ENCODE measurements around the gene MBNL2.

The MBNL2 gene

DNA sequence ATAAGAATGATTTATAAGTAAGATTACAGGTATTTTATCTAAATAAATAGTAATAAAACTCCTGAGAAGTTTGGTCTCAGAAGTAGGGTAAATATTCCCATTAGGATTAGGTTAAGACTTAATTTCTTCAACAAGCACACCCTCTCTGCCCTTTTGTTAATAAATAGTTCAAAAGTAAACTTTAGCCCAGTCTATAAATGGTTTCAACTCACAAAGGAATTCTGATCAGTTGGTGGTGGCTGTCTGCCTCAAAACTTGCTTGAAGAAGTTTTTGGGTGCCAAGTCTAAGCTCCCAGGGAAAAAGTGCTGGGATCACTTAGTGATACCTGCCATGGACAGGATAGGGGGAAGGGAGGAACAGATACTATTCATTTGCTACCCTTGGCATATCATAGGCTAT lies 22.9 kb downstream of the MBNL2 start:
- Mint-ChIP-seq H3K36me3 (ENCODE audit: low read depth) (peaks cover 4% of the 10 kb centered on the region), H3K27me3 (ENCODE audit: low read depth) (no peaks in the 10 kb centered on the region), H3K4me3 (no peak overlapping the region), H3K9me3 (no peaks in the 10 kb centered on the region), H3K27ac (peak overlapping the region; percentile 44 to 85 (median 77)), H3K4me1 (peaks cover 50% of the 10 kb centered on the region)
- TF ChIP-seq, protein P1, sequence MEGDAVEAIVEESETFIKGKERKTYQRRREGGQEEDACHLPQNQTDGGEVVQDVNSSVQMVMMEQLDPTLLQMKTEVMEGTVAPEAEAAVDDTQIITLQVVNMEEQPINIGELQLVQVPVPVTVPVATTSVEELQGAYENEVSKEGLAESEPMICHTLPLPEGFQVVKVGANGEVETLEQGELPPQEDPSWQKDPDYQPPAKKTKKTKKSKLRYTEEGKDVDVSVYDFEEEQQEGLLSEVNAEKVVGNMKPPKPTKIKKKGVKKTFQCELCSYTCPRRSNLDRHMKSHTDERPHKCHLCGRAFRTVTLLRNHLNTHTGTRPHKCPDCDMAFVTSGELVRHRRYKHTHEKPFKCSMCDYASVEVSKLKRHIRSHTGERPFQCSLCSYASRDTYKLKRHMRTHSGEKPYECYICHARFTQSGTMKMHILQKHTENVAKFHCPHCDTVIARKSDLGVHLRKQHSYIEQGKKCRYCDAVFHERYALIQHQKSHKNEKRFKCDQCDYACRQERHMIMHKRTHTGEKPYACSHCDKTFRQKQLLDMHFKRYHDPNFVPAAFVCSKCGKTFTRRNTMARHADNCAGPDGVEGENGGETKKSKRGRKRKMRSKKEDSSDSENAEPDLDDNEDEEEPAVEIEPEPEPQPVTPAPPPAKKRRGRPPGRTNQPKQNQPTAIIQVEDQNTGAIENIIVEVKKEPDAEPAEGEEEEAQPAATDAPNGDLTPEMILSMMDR (IDR thresholded peaks at IDR 0.05; ENCODE audit: unreplicated experiment in 3 of 3) = no peak

GRCh38 chr13:97246596-97247158 lies 24.5 kb downstream of the MBNL2 start:
- H3K27me3 Mint-ChIP-seq (ENCODE audit: low read depth) = no peaks in the 10 kb centered on the region
- TF ChIP-seq, protein P1 (IDR thresholded peaks at IDR 0.05; ENCODE audit: unreplicated experiment in 3 of 3) = no peak
- H3K27ac Mint-ChIP-seq = peak overlapping the region; percentile 77 to 86 (median 80)
- H3K9me3 Mint-ChIP-seq = no peaks in the 10 kb centered on the region
- peaks cover 55% of the 10 kb centered on the region for H3K4me1 Mint-ChIP-seq
- no peaks in the 10 kb centered on the region for H3K36me3 Mint-ChIP-seq (ENCODE audit: low read depth)
- H3K4me3 Mint-ChIP-seq = peak overlapping the region in 1 of 3 experiments; percentile 23

DNA sequence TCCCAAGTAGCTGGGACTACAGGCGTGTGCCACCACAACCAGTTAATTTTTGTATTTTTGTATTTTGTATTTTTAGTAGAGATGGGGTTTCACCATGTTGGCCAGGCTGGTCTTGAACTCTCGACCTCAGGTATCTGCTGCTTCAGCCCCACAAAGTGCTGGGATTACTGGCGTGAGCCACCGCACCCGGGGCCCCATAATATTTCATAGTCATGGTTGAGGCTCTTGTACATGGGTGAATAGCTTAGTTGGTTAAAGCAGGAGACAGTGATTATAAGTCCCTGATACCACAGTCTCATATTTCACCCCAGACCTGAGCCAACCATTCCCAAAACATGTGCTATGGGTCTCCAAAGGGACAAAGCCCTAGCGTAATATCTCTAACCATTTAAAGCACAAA lies 26.1 kb downstream of the MBNL2 start:
- Mint-ChIP-seq H3K36me3 (ENCODE audit: low read depth) (no peaks in the 10 kb centered on the region), H3K27me3 (ENCODE audit: low read depth) (no peaks in the 10 kb centered on the region), H3K4me1 (peaks cover 50% of the 10 kb centered on the region), H3K4me3 (no peak overlapping the region), H3K9me3 (no peaks in the 10 kb centered on the region), H3K27ac (no peak overlapping the region)
- TF ChIP-seq, protein P1 (IDR thresholded peaks at IDR 0.05; ENCODE audit: unreplicated experiment in 3 of 3) = no peak

DNA sequence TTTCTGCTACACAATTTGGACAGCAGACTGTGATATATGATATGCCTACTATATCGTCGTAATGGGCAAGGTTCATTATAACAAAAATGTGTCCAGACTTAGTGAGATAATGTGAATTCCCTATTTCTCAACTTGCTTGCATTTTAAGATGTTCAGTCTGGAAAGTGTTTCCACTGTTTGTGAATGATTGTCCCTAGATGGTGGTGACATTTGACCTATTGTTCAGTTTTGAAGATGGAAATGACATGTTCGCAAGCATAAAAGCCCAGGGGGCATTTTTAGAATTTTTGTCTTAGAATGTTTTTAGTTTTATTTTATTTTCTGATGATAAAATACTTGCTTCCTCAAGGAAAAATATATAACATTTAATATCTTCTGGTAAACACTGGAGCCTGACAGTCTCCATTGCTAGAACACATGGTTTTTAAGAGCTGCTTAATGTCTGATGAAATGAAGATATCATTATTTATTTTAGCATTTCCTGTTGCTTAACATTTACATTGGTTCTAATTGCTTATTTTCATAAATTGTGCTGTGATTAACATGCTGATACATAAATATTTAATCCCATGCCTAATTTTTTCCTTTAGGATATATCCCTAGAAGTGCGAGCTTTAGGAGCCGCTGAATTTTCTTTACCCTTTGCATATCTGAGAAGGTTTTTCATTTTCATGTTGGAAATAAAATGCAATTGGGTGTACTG lies 27.1 kb downstream of the MBNL2 start:
- peaks cover 40% of the 10 kb centered on the region for H3K4me1 Mint-ChIP-seq
- no peaks in the 10 kb centered on the region for H3K36me3 Mint-ChIP-seq (ENCODE audit: low read depth)
- no peaks in the 10 kb centered on the region for H3K9me3 Mint-ChIP-seq
- peak overlapping the region in 2 of 3 experiments; percentile 23 to 71 for H3K27ac Mint-ChIP-seq
- H3K4me3 Mint-ChIP-seq = no peak overlapping the region
- TF ChIP-seq, protein P1 (IDR thresholded peaks at IDR 0.05; ENCODE audit: unreplicated experiment in 3 of 3) = no peak
- no peaks in the 10 kb centered on the region for H3K27me3 Mint-ChIP-seq (ENCODE audit: low read depth)

DNA sequence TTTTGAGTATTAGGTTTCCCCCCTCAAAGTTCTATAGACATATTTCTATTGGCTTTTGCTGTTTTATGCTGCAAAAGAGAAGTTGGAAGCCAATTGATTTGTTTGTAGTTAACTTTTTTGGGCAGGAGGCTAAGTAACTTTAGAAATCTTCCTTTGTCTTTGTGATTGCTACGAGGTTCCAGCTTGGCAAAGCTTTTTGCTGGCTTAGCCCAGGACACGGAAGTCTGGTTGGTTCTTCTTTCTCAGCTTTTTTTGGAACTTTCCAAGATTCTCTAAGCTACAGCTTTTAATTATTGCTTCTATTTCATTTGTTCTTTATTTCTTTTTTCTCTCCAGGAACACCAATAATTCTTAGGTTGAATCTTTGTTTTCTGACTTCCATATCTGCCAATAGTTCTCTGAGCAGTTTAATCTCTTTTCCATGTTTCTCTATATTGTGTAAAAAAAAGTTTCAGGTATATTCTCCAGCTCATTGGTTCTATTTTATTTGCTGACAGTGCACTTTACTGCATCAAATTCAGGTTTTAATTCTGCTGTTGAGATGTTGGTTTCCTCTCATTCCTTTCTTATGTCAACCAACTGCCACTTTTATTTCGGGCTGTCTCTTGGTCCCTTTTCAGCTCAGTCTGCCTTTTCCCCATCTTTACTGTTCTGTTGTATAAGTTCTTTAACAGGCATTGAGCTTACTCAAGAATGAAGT lies 27.8 kb downstream of the MBNL2 start:
- Mint-ChIP-seq H3K36me3 (ENCODE audit: low read depth) (no peaks in the 10 kb centered on the region), H3K27me3 (ENCODE audit: low read depth) (no peaks in the 10 kb centered on the region), H3K27ac (peak overlapping the region; percentile 23 to 71 (median 29)), H3K9me3 (no peaks in the 10 kb centered on the region), H3K4me1 (peaks cover 33% of the 10 kb centered on the region), H3K4me3 (no peak overlapping the region)
- TF ChIP-seq, protein P1 (IDR thresholded peaks at IDR 0.05; ENCODE audit: unreplicated experiment in 3 of 3) = no peak

Measured in nephron (organoid).